Astrocyte (in vitro differentiated cells and primary cell): ENCODE data around the gene RNU2-1.
"Not testable (repeated sequence)": the region's sequence is repeated elsewhere in the genome, so short reads cannot be mapped to it uniquely, and the experiment has no call there.

Experiments
- CTCF ChIP-seq: IDR thresholded peaks from 2 replicates; pipeline ENCODE4 v1.5.1; 2011; ENCODE audit warnings: low read depth, mild to moderate bottlenecking, inconsistent platforms, low read length, moderate library complexity; ENCODE audit not compliant: insufficient read depth
- EZH2 ChIP-seq: IDR thresholded peaks from 2 replicates; pipeline ENCODE4 v1.6.1; 2012; ENCODE audit warnings: mild to moderate bottlenecking, low read length, inconsistent platforms; ENCODE audit not compliant: insufficient read depth

GRCh38 chr17:43228020-43228782 is 5.6 kb downstream of the RNU2-1 start, which contains the start of gene CCDC200:
- TF ChIP-seq CTCF, EZH2: not testable (repeated sequence)
